Glomerular visceral epithelial cell (primary cell): Measurements from ENCODE around the gene FAM229A.

ENCODE experiments used
- DNase-seq: peaks from one replicate; pipeline ENCODE4 v3.0.0-alpha.2; 2016; ENCODE audit errors: extremely low spot score

The FAM229A gene

DNA sequence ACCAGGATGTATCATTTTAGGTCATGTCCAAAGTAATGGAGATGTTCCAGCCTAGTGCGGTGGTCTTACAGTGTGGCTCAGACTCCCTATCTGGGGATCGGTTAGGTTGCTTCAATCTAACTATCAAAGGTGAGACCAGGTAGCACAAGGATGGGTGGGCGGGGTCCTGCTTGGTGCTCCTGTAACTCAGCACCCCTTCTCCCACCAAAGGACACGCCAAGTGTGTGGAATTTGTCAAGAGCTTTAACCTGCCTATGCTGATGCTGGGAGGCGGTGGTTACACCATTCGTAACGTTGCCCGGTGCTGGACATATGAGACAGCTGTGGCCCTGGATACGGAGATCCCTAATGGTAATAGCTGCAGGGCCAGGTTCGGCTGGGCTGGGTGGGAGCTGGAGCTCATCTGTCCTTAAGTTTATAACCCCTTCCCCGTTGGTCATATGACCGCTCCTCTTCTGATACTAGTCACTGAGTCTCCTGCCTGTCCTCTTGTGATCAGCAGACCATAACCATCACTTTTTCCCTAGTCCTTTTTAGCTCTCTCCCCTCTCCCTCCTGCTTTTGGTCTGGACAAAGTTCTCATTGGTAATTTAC, 31.6 kb downstream of the FAM229A start:
- no peak for DNase-seq

DNA sequence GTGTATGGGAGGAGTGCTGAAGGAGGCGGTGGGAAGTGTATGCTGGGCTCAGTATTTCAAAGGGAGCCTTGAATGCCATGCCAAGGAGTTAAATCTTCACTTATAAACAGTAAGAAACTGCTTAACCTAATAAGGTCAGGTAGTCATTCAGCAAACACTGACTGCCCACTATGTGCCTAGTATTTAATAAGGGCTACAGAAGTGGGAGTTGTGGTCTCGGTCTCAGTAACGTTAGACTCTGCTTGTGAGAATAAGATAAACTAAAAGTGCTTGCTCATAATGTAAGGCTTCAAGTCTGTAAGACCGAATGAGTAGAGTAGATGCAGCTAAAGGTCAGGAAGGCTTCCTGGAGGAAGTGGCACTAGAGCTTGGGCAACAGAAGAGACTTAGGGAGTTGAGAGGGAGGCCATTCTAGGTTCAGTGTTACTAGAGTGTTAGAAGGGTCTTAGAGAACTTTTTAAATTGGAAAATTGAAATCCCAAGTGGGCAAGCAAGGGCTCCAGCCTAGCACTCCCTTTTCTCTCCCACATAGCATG, 32.3 kb downstream of the FAM229A start:
- DNase-seq, result no peak

DNA sequence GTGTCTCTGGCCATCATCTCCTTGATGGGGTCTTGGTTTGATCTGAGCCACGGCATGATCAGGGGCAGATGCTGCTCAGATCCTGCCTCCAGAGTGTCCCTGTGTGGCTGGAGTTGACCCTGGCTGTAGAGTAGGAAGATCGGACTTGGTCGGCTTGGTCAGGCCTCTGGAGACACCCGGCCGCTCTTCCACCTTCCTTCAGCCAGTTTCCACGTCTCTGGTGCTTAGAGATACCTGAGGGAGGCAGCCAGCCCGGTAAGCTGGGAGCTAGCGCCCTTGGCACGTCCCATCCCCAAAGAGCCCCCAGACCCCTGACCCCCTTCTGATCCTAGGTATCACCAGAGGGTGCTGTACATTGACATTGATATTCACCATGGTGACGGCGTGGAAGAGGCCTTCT, 35.1 kb downstream of the FAM229A start:
- no peak for DNase-seq

DNA sequence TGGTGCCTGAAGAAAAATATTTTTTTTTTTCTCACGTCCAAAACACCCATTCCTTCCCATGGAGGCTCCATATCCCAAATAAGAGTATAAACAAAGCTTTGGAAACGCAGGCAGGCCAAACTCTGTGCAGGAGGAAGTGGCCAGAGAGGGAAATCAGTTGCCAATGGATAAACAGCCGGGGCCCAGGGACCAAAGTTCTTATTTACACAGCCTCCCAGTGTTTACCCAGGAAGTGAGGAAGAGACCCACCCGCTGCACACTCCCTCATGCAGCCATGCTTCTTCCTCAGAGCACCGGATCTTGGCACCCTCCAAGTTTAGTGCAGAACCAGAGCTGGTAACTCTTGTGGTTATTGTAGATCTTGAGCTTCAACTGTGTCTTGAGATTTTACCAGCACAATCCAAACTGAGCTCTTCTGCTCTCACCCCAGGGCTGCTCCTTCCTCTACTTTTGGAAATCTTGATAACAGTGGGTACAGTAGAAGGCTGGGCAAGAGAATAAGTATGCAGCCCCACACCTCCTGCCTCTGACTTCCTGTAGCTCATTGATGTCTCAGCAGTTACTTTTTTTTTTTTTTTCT, 40.5 kb downstream of the FAM229A start:
- no peak for DNase-seq

DNA sequence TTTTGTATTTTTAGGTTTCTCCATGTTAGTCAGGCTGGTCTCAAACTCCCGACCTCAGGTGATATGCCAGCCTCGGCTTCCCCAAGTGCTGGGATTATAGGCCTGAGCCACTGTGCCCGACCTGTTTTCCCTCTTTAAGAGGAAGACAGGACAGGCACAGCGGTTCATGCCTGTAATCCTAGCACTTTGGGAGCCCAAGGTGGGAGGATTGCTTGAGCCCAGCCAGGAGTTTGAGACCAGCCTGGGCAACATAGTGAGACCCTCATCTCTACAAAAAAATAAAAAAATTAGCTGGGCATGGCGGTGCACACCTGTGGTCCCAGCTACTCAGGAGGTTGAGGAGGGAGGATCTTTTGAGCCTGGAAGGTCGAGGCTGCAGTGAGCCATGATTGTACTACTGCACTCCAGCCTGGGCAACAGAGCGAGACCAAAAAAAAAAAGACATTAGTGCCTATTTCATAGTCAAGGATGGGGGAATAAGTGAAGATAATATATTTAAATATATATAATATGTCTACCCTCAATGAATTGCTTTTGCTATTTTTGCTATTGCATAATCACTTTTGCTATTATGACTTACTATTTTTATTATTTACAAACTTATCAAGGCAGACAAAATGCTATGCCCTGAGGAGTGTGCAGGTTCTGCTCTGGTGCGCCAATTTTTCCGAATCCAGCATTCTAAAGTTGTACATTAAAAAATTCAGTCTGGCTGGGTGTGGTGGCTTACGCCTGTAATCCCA, 44.0 kb downstream of the FAM229A start:
- DNase-seq, result no peak

DNA sequence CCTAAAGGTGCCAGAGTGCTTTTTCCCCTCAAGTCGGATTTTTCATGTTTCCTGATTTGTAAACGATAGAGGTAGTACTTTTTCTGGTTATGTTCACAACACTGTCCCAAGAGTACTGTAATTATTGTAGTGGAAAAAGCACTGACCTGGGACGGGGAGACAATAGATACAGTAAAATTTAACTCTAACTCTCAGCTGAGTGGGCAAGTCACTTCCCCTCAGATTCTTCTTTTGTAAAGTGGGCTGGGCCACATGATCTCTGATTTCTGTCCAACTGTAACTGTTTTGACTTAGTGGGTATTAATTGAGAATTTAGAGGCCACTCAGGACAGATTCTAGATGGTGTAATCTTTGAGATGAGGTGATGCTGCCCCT, 45.4 kb downstream of the FAM229A start:
- DNase-seq, result no peak

DNA sequence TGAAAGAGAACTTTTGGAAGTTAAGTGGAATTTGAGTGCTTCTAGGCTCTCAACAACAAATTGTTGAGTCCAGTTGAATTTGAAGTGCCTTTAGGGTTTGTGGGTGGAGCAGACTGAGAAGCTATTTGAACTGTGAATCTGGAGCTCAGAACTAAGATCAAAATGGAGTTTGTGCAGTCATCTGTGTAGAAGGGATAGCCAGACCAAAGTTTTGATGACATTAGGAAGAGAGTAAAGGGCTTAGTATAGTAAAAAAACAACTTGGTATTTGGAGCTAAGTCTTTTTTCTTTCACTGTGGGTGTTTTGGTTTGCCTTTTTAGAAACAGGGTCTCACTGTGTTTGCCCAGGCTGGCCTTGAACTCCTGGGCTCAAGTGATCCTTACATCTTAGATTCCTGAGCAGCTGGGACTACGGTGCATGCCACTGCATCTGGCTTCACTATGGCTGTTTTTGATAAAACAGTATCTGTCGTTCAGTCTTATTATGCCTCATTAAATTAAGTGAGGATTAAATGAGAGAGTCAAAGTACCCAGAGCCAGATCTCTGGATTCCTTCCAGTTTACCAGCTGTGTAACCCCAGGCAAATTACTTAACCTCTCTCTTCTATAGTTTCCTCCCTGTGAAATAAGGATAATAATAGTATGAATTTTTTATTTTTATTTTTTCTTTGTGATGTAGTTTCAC, 50.4 kb downstream of the FAM229A start:
- no peak for DNase-seq
